Measurements from ENCODE around the gene SMAD3. TPM values are rescaled to one million over a fixed set of nuclear protein-coding genes. Genes with fewer than 3 reads are reported as not detected.

SMAD3 gene
- total RNA-seq, 1 donor from 2014 or later = 18.8 TPM

- no peak for DNase-seq
- Histone ChIP-seq H3K36me3 (peaks cover under 1% of the 10 kb centered on the region), H3K9me3 (replicated peaks) (no peaks in the 10 kb centered on the region), H3K27ac (replicated peaks) (no peak overlapping the region), H3K4me1 (peaks cover 18% of the 10 kb centered on the region), H3K27me3 (ENCODE audit: low read depth) (no peaks in the 10 kb centered on the region), H3K4me3 (no peak overlapping the region)
- intact Hi-C loops (cut with micrococcal nuclease) = no loop called here
- TF ChIP-seq, protein P1, sequence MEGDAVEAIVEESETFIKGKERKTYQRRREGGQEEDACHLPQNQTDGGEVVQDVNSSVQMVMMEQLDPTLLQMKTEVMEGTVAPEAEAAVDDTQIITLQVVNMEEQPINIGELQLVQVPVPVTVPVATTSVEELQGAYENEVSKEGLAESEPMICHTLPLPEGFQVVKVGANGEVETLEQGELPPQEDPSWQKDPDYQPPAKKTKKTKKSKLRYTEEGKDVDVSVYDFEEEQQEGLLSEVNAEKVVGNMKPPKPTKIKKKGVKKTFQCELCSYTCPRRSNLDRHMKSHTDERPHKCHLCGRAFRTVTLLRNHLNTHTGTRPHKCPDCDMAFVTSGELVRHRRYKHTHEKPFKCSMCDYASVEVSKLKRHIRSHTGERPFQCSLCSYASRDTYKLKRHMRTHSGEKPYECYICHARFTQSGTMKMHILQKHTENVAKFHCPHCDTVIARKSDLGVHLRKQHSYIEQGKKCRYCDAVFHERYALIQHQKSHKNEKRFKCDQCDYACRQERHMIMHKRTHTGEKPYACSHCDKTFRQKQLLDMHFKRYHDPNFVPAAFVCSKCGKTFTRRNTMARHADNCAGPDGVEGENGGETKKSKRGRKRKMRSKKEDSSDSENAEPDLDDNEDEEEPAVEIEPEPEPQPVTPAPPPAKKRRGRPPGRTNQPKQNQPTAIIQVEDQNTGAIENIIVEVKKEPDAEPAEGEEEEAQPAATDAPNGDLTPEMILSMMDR (IDR thresholded peaks at IDR 0.05; ENCODE audit: borderline replicate concordance) = peak; percentile 44
Measured at GRCh38 chr15:67240235-67241131, 175.1 kb downstream of the SMAD3 start.

GRCh38 chr15:67241132-67241855, 175.9 kb downstream of the SMAD3 start:
- no peaks in the 10 kb centered on the region for H3K27me3 ChIP-seq (ENCODE audit: low read depth)
- no peak overlapping the region for H3K27ac ChIP-seq (replicated peaks)
- intact Hi-C loops (cut with micrococcal nuclease) = no loop called here
- peaks cover 6% of the 10 kb centered on the region for H3K36me3 ChIP-seq
- H3K4me3 ChIP-seq = no peak overlapping the region
- no peak for DNase-seq
- H3K9me3 ChIP-seq (replicated peaks) = no peaks in the 10 kb centered on the region
- TF ChIP-seq, protein P1 (IDR thresholded peaks at IDR 0.05; ENCODE audit: borderline replicate concordance) = no peak
- peaks cover 18% of the 10 kb centered on the region for H3K4me1 ChIP-seq

DNA sequence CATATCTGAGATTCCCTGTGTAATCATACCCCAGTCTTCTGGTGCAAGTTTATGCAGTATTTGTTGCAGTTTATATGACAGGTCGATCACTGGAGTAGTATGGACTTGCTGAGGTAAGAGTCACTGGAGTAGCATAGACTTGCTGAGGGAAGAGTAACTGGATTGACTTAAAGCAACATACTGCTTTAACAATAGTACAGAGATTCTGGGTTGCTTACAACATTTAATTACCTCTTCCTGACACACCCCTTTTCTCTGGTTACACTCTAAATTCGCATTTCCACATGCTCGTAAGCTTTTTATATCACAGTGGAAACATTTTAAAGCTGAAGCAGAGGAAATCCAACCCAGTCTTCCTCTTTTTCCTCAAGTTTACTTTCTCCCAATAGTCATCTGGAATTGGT, 177.3 kb downstream of the SMAD3 start:
- TF ChIP-seq, protein P1 (IDR thresholded peaks at IDR 0.05; ENCODE audit: borderline replicate concordance) = no peak
- Histone ChIP-seq H3K4me1 (peaks cover 18% of the 10 kb centered on the region), H3K27ac (replicated peaks) (no peak overlapping the region), H3K36me3 (peaks cover 15% of the 10 kb centered on the region), H3K4me3 (no peak overlapping the region), H3K9me3 (replicated peaks) (peaks cover 6% of the 10 kb centered on the region), H3K27me3 (ENCODE audit: low read depth) (no peaks in the 10 kb centered on the region)
- DNase-seq = no peak
- intact Hi-C loops (cut with micrococcal nuclease) = no loop called here

Other genes with a start within 250 kb of the SMAD3 start
- gene AAGAB, start 189.1 kb downstream of the SMAD3 start, total RNA-seq = 20.9 TPM
- 1.1 TPM for gene IQCH, start 189.2 kb downstream of the SMAD3 start, total RNA-seq

Data from left ventricle myocardium inferior (tissue), 1 donor.